H54 (cell line): ENCODE results near the gene CBFA2T2.

Source experiments
- DNase-seq: peaks from one replicate; pipeline ENCODE4 v3.0.0; 2011; ENCODE audit warnings: low spot score, mixed read lengths; ENCODE audit not compliant: insufficient read length
- FAIRE-seq: peaks from 3 replicates; lab custom pipeline; 2011; peaks lifted over from hg19 to GRCh38; lab: Jason Lieb, UNC
- POLR2A ChIP-seq: IDR thresholded peaks from 2 replicates; pipeline ENCODE4 v1.6.1; 2011; ENCODE audit warnings: low read depth, mild to moderate bottlenecking, low read length

The CBFA2T2 gene

GRCh38 chr20:33653900-33654596, 164.2 kb downstream of the CBFA2T2 start:
- FAIRE-seq = no peak
- no peak for DNase-seq
- TF ChIP-seq POLR2A = no peak

- TF ChIP-seq POLR2A = no peak
- FAIRE-seq = no peak
- no peak for DNase-seq
Observed at GRCh38 chr20:33654680-33655161, 164.8 kb downstream of the CBFA2T2 start.

GRCh38 chr20:33655164-33655563, 165.3 kb downstream of the CBFA2T2 start:
- DNase-seq (no peak), FAIRE-seq (no peak)
- TF ChIP-seq POLR2A = no peak

GRCh38 chr20:33656010-33656782, 166.3 kb downstream of the CBFA2T2 start:
- no peak for FAIRE-seq
- DNase-seq = no peak
- 0 out of 2 replicates have a peak, but pooled peaks have one; percentile 6 for TF ChIP-seq POLR2A

GRCh38 chr20:33656783-33657703, 167.1 kb downstream of the CBFA2T2 start:
- FAIRE-seq = no peak
- no peak for TF ChIP-seq POLR2A
- no peak for DNase-seq

GRCh38 chr20:33657704-33658095, 167.8 kb downstream of the CBFA2T2 start:
- FAIRE-seq (no peak), DNase-seq (no peak)
- TF ChIP-seq POLR2A = no peak

GRCh38 chr20:33658510-33658909, 168.6 kb downstream of the CBFA2T2 start:
- no peak for FAIRE-seq

GRCh38 chr20:33658929-33659328, 169.0 kb downstream of the CBFA2T2 start:
- TF ChIP-seq POLR2A = no peak
- DNase-seq (no peak), FAIRE-seq (no peak)

More at GRCh38 chr20:33658510-33658909, 168.6 kb downstream of the CBFA2T2 start:
- DNase-seq = no peak
- no peak for TF ChIP-seq POLR2A

- FAIRE-seq (no peak), DNase-seq (no peak)
- no peak for TF ChIP-seq POLR2A
Observed at GRCh38 chr20:33659341-33660034, 169.6 kb downstream of the CBFA2T2 start.

GRCh38 chr20:33660035-33660684, 170.3 kb downstream of the CBFA2T2 start:
- DNase-seq (no peak), FAIRE-seq (no peak)
- no peak for TF ChIP-seq POLR2A

- DNase-seq (no peak), FAIRE-seq (no peak)
- no peak for TF ChIP-seq POLR2A
Observed at GRCh38 chr20:33660685-33661058, 170.8 kb downstream of the CBFA2T2 start.

GRCh38 chr20:33662172-33662571, 172.3 kb downstream of the CBFA2T2 start, which contains the start of gene C20orf144:
Gene C20orf144 (plus strand): TSS chr20:33662327. CDS start chr20:33662346, 19 bp downstream.
- no peak for DNase-seq
- no peak for FAIRE-seq
- TF ChIP-seq POLR2A = no peak
